GM18520 (cell line): Measurements from ENCODE around the gene KBTBD2.
"Not testable (repeated sequence)": the region's sequence is repeated elsewhere in the genome, so short reads cannot be mapped to it uniquely, and the experiment has no call there.

ENCODE experiments used
- ATAC-seq: cut with Tn5 transposase; IDR thresholded peaks from one replicate; pipeline ENCODE4 v1.9.1; 2021; ENCODE audit not compliant: unreplicated experiment

KBTBD2 gene

DNA sequence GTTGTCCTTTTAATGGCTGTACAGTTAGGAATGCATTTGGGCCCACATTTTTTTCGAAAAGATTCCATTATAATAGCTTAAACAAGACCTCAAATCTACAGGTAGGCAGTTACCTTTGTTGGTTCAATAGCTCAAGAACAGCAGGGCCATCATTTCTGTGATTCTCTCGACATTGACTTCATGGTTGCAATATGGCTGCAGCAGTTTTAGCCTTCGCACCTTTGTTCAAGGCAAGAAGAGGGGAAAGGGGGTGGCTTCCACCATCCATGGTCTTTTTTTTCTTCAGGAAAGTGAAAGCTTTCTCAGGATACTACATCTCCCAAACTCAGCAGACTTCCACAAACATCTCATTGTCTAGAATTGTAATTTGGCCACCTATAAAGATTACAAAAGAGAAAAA is 2.2 kb upstream of the KBTBD2 start:
- no peak for ATAC-seq

DNA sequence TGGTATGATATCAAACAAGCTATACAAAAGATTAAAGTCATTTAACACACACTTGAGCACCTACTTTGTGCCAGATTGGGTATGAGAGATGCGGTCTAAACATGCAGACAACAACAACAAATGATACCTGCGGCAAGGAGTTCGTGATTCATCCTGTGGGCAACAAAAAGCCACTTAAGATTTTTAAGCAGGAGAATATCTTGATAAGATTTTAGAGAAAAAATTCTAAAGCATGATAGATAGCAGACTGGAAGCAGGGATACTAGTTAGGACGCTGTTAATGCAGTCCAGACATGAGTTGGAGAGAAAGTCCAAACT is 1.6 kb upstream of the KBTBD2 start:
- no peak for ATAC-seq

DNA sequence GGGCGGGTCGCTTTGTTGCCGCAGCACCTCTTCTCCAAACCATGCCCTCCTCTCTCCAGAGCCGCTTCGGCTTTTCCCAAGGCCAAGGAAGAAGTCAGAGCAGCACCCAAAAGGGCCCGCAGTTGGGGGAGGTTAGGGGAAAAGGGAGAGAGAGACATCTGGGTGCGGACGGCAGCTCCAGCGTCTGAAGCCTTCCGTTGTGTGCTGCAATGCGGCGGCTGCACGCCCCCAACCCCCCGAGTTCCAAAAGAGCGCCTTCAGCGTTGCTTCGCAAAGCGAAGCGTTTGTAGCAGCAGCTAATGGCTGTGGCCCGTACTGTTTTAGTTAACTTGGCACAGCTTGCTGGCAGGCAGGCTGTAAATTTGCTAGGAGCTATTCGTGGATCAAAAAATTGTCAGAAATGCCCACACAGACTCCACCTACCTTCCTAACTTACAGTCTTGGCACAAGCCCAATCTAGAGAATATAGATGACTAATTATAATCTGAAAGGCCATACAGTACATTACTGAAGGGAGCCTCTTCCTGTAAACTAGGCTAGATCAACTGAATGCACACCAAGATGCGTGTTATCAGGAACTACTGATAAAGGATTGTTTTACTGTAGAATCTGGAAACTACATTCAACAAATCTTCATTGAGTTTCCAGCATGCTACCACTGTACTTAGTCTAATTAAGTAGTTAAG is 1.1 kb upstream of the KBTBD2 start:
- no peak for ATAC-seq

DNA sequence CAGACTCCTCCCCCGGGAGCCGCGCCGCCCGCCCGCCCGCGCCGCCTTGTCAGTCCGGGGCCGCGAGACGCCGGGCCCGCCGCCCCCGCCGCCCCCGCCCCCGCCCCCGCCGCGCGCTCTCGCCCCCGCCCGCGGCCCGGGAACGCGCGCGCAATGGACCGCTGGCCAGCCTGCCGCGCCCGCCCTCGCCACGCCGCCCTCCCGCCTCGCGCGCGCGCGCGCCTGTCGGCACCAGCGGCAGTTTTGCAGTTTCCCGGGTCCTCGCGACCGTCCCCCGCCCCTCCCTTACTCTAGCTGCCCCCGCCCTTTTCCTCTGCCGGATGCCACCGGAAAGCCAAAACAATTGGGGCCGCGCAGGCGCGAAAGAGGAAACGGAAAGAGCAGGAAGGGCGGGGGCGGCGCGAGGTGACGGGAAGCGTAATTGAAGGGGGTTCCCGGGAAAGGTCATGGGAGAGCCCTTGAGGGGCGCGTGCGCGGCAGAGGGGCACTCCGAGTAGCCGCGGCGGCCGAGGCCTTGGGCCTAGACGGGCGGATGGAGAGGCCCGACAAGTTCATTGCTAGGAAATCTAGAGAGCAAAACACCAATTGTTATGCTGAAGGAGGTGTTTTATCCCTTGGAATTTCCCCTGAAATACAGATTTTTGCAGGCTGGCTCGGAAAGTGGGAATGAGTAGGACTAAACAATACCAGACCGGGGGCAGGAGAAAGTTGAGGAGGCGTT is 400 bp upstream of the KBTBD2 start:
- peak; percentile 35 for ATAC-seq

DNA sequence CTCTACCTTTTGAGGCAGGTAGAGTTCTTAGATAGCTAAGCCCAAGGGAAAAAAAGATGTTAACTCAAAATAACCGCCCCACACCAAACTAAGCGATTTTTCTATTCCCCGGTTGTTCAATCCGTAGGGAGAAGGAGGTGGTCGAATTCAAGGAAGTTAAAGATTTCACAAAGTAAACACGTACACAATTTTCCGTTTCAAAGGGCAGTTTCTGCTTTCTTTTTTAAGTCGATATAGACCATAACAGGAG is 842 bp downstream of the KBTBD2 start:
- no peak for ATAC-seq

DNA sequence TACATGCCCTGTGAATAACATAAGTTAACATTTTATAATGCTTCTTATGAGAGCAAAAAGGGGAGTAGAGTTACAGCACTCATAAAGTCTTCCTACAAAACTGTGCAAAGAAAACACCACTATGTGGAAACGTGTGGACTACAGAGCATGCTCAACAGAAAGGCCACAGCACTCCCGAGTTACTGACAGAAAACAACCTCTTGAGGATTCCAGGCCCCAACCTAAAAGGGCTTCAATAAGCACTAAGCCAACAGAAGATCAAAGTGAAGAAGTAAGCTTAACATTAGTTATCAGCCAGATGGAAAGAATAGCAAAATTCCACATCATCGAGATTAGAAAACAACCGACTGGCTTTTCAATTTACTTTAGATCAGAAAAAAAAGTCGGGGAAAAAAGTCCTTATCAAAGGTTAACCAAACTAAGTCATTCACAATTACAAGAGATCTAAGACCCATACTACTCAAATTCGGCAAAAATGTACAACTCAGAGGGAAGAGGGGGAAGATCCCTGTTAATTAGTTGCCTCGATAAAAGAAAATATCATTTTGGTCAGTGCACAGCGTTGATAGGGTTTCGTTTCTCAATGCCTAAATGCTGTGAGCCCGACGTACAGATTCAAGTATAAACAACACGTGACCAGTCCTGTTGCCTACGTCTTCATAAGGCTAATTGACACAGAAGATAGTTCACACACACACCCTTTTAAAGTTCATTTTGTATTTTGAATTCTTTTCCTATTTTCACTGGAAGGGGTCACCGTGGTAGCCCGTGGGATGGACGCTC is 1.4 kb downstream of the KBTBD2 start:
- ATAC-seq = peak; percentile 31

DNA sequence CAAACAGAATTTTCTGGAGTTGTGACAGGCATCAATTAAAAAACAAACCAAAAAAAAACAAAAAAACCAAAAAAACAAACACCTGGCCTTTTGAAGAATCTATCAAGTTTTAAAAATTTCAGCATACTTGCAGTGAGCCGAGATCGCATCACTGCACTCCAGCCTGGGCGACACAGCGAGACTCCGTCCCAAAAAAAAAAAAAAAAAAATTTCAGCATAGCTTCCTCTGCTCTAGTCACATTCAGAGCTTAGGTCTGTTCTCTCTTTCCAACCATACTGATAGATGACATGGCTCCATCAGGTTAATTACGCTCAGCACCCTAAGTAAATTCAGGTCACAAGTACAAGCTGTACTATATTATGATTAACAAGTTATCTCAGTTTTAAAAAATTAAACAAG is 3.1 kb downstream of the KBTBD2 start:
- ATAC-seq = no peak

DNA sequence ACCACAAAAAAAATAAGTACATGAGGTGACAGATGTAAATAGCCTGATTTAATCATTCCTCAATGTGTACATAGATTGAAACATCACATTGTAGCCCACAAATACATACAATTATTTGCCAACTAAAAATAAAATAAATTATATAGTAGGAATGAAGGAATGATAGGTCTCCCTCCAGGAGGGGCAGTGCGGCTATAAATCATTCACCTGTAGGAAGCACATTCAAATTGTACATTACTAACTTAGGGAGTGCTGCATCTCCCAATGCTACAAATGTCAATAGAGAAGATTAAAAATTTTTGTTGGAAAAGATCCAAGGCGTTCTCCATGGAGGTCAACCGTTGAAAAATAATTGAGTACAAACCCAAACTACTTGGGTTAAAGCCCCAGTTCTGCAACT is 4.2 kb downstream of the KBTBD2 start:
- no peak for ATAC-seq

DNA sequence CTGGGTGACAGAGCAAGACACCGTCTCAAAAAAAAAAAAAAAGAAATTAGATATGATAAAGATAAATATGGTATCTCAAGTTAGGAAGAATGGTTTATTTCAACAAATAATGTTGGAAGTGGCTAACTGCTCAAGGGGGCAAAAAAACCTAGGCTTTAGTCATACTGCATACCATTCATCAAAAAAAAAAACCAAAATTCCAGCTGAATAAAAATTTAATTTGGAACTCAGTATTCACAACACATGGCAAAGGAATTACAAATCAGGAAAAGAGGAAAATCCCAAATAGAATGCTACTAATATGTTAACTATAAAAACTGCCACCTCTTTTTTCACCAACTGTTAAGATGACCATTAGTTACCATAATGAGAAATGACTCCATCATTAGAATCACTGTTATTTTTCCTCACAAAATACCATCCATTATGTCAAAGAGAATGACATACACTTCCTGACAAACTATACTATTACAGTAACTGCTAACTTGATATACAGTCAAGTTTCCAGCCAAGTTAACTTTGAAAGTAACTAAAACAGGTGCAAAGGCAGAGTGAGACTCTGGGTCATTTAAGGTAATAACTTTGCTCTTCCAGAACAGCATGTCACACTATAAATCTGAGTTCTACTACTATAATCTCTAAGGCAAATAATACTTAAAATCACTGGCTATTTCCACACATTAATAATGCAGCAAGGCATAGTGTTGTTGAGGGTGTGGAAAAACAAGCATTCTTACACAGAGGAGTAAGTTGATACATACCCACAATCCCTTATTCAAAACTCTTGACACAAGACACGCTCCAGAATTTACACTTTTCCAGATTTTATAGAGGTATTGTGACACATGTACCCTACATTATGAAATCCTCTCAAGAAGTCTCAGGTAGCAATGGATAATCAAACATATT is 10.2 kb downstream of the KBTBD2 start:
- ATAC-seq = no peak

DNA sequence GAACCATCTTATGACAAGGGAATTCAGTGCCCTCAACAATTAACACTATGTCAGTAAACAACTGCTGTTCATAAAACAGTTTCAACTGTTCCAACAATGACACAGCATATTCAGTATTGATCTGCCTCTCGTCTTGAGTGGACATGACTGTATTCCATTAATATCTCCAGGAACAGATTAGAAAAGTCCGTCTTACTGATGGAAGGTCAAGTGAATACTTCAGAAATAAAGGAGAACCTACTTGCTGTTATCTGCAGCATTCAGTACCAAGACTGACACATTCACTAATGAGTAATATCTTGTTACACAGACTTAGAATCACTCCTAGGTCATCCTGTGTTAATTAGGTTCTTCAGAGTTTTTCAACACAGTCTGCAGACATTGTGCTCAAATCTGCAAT is 12.1 kb downstream of the KBTBD2 start:
- ATAC-seq = no peak

DNA sequence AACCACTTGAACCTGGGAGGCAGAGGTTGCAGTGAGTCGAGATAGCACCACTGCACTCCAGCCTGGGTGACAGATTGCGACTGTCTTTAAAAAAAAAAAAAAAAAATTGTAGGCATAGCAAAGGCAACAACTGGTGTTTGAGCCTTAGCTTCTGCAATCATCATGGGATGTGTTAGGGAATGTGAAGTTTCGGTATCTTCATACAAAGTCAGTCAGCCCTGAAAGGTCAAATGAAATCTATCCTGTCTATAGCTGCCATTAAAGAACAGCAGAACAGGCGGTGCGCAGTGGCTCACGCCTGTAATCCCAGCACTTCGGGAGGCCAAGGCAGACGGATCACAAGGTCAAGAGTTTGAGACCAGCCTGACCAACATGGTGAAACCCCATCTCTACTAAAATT is 13.5 kb downstream of the KBTBD2 start:
- ATAC-seq = not testable (repeated sequence)

DNA sequence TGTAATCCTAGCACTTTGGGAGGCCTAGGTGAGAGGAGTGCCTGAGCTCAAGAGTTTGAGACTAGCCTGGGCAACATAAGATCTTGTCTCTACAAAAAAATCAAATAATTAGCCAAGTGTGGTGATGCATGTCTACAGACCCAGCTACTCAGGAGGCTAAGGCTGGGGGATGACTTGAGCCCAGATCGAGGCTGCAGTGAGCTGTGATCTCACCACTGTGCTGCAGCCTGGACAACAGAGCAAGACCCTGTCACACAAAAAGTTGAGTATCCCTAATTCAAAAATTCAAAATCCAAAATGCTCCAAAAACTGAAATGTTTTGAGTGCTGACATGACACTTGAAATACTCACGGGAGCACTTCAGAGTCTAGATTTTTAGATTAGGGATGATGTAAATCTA is 19.1 kb downstream of the KBTBD2 start:
- ATAC-seq = no peak

DNA sequence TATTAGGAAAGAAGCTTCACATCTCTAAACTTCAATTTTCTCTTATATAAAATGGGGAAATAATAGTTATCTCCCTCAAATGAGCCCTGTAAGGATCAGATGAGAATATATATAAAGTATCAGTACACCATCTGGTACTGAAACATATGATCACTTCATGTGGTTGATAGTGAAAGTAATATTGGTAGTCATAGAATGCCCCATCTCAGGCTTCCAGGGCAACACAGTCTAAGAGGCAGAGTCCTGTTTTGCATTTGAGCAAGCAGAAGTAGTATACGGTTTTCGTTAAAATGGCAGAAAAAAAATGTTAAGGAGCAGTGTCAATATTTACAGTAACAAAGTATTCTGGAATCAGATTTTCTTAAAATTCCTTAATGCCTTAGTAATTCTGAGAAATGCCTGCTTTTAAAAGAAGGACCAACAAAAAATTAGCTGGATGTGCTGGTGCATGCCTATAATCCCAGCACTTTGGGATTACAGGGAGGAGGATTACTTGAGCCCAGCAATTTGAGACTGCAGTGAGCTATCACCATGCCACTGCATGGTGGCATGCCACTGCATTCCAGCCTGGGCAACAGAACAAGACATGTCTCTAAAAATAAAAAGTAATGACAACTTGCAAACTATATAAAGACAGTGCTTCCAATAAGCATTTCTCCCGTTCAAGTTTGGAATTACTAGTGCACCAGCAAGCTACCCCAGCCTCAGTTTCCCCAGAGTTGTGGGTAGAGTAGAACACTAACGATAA is 19.8 kb downstream of the KBTBD2 start:
- peak; percentile 82 for ATAC-seq

DNA sequence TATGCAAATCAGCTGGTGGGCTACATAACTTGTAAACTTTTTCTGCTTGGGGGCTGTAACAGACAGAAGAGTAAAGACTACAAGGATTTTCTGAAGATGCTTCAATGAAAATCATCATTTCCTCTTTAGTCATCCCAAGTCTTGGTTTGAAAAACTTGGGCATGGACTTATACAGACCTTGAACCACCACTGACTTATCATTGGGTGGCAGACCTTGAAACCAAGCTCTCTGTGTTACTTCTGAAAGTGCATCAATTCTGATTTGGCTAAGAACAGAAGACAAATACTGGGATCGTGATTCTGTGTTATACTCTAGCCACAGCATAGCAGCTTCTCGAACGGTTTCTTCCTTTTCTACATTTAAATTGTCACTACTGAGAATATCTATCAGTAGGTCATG is 21.3 kb downstream of the KBTBD2 start:
- ATAC-seq = no peak

DNA sequence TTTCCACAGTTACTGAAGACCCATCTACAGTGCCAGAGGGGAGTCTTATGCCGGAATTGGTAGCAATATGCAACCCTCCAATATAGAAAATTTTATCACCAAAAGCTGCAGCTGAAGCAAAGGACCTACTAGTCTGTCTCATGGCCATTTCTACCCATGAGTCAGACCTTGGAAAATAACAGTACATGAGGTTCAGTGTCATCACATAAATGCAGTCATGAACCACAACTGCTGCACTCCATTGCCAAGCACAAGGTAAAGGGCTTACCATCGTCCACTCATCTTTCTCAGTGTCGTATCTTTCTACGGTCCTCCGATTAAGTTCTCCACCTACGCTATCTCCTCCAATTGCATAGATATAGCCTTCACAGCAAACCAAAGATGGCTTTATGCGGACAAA is 21.8 kb downstream of the KBTBD2 start:
- ATAC-seq = no peak

DNA sequence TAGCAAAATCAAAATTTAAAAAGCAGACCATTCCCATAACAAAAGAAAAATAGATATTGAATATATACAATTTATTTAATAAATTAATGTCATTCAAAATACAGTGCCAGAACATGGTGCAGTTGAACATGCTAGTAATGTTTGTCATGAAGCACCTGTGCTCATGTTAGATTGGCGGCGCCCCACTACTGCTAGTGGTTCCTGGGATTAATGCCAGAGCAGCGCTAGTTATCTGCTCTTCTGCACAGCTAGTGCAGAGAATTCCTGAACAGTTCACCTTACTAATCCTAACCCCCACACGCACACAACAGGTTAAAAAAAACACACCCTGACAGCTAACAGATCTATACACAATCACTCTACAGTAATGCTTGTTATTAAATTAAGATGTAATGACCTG is 23.4 kb downstream of the KBTBD2 start:
- no peak for ATAC-seq

DNA sequence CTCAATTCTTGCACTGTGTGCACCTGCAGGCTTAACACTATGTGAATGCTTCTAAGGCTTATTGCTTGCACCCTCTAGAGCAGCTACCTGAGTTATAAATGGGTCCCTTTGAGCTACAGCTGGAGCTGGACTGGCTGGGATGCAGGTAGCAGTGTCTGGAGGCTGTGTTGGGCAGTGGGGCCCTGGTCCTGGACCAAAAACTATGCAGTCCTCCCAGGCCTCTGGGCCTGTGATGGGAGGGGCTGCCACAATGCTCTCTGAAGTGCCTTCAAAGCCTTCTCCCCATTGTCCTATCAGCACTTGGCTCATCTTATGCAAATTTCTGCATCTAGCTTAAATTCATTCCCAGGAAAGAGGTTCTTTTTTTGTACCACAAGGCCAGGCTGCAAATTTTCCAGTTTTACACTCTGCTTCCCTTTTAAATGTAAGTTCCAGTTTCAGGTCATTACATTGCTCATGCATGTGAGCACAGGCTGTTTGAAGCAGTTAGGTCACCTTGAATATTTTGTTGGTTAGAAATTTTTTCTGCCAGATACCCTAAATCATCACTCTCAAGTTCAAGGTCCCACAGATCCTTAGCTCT is 26.0 kb downstream of the KBTBD2 start:
- no peak for ATAC-seq

DNA sequence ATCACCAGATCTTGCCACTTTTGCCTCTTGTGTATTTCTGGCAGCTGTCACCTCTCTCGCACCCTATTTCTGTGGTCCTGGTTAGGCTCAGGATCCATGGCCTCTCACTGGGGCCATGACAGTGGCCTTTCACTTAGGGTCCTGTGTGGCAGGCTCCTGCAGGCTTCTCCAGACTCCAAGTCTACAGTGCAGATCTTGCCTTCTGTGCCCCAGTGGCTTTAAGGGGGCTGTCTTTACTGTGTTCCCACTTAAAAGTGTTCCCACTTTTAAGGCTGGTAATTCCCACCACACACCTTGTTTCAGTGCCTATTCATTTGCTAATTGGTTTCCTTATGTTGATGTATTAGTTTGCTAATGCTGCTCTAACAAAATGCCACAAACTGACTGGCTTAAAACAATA is 27.7 kb downstream of the KBTBD2 start:
- not testable (repeated sequence) for ATAC-seq

DNA sequence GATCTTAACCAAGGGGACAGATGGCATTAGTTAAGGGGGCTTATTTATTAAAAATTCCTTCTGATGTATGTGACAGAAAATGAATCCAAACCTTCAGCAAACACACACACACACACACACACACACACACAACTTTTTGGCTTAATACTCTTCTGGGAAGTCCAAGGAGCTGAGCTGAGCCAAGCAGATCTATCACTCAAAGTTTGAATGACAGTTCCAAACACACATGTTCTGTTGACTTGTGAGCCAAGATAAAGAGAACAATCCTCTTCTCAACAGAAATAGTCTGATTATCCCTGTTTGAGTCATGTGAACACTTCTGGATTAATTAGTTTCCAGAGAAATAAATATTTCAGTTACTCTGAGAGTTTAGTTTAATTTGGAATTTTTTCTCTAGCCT is 31.5 kb downstream of the KBTBD2 start:
- ATAC-seq = no peak

DNA sequence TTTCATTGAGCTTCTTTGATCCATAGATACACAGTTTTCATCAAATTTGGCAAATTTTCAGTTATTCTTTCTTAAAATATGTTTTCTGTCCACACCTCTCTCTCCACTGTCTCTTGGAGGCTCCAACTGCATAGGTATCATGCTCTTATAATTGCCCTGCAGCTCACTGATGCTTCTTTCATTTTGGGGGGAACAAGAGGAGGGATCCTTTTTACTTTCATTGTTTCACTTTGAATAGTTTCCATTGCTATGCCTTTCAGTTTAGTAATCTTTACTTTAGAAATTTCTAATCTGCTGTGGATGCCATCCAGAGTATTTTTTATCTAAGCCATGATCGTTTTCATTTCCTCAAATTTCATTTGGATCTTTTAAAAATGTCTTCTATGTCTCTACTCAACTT is 32.9 kb downstream of the KBTBD2 start:
- no peak for ATAC-seq
